ENCODE results near the gene TSKS.

GRCh38 chr19:49788857-49789256, 25.8 kb upstream of the TSKS start:
- TF ChIP-seq CTCF (conservative IDR thresholded peaks at IDR 0.05; ENCODE audit: low read length): no peak
- TF ChIP-seq EZH2phosphoT487 (IDR thresholded peaks at IDR 0.05; ENCODE audit: borderline replicate concordance, low read depth, low read length): no peak

Data from OCI-LY7 (cell line).